MM.1S (cell line): ENCODE results near the gene HNRNPK.

Experiments used
- CTCF ChIP-seq: fragments of 300-600 bp; sonication (generic); IDR thresholded peaks from 2 replicates; pipeline ENCODE4 v1.5.1; 2016; ENCODE audit warnings: antibody characterized with exemption, low read length, mixed read lengths
- EZH2 ChIP-seq: fragments of 300-600 bp; sonication (generic); optimal IDR thresholded peaks from 2 replicates; pipeline ENCODE3; 2017; ENCODE audit warnings: low read depth, mild to moderate bottlenecking, antibody characterized with exemption, low read length, mixed read lengths
- EZH2phosphoT487 ChIP-seq: fragments of 300-600 bp; sonication (generic); IDR thresholded peaks from 2 replicates; pipeline ENCODE4 v1.6.1; 2018; ENCODE audit warnings: antibody characterized with exemption, low read length

GRCh38 chr9:84001621-84002020, 21.6 kb upstream of the HNRNPK start:
- TF ChIP-seq CTCF (no peak), EZH2phosphoT487 (no peak), EZH2 (no peak)
